ENCODE results near the gene CACNA1G. TPM values are rescaled to one million over a fixed set of nuclear protein-coding genes. Genes with fewer than 3 reads are reported as not detected.

CACNA1G gene
- total RNA-seq, 4 donors from 2014 or later: 0.11 to 0.38 (median 0.13) TPM; not detected in 1

- WGBS, 2 donors: 0 to 3% methylated on average over 7 to 13 of the region's 55 CpGs
- no peak for TF ChIP-seq POLR2A (IDR thresholded peaks at IDR 0.05)
- TF ChIP-seq CTCF (IDR thresholded peaks at IDR 0.05): no peak
- Histone ChIP-seq H3K36me3 (peaks cover 0 to 16% (median 0%) of the 10 kb centered on the region in 3 donors), H3K4me1 (peaks cover 33 to 44% (median 34%) of the 10 kb centered on the region in 3 donors), H3K4me3 (peak overlapping the region in 3 of 4 donors; percentile 46 to 71 (median 54)), H3K27me3 (peaks cover 27 to 88% (median 31%) of the 10 kb centered on the region in 4 donors), H3K27ac (peak overlapping the region in 2 of 4 donors; percentile 31 to 48), H3K9me3 (no peaks in the 10 kb centered on the region)
- intact Hi-C loops (cut with DNase I): no loop called here
- DNase-seq: no peak
Measured at GRCh38 chr17:50558941-50559614, 1.4 kb upstream of the CACNA1G start.

- Histone ChIP-seq H3K4me1 (peaks cover 34 to 51% (median 34%) of the 10 kb centered on the region in 3 donors), H3K36me3 (peaks cover 0 to 16% (median 0%) of the 10 kb centered on the region in 3 donors), H3K27me3 (peaks cover 27 to 94% (median 31%) of the 10 kb centered on the region in 4 donors), H3K9me3 (no peaks in the 10 kb centered on the region), H3K4me3 (peak overlapping the region; percentile 40 to 71 (median 50)), H3K27ac (peak overlapping the region in 2 of 4 donors; percentile 31 to 48)
- no peak for DNase-seq
- intact Hi-C loops (cut with DNase I): no loop called here
- TF ChIP-seq CTCF (IDR thresholded peaks at IDR 0.05) (no peak), POLR2A (IDR thresholded peaks at IDR 0.05) (no peak)
- 0 to 1% methylated on average over 4 to 13 of the region's 27 CpGs for WGBS, 2 donors
Measured at GRCh38 chr17:50559674-50560184, 786 bp upstream of the CACNA1G start.

- peaks cover 34 to 61% (median 43%) of the 10 kb centered on the region in 3 donors for H3K4me1 ChIP-seq
- H3K27me3 ChIP-seq: peaks cover 27 to 99% (median 35%) of the 10 kb centered on the region in 4 donors
- peak overlapping the region in 1 of 4 donors; percentile 54 for H3K27ac ChIP-seq
- H3K4me3 ChIP-seq: peak overlapping the region; percentile 40 to 71 (median 50)
- DNase-seq: no peak
- intact Hi-C loops (cut with DNase I): no loop called here
- no peaks in the 10 kb centered on the region for H3K9me3 ChIP-seq
- peaks cover 0 to 3% (median 0%) of the 10 kb centered on the region in 3 donors for H3K36me3 ChIP-seq
- TF ChIP-seq POLR2A (IDR thresholded peaks at IDR 0.05) (no peak), CTCF (IDR thresholded peaks at IDR 0.05) (no peak)
- no CpG with 5 or more reads among the region's 88 CpGs for WGBS, 2 donors
Measured at GRCh38 chr17:50560931-50561745, 623 bp downstream of the CACNA1G start.

GRCh38 chr17:50561746-50562141 is 1.2 kb downstream of the CACNA1G start:
- peaks cover 34 to 61% (median 43%) of the 10 kb centered on the region in 3 donors for H3K4me1 ChIP-seq
- DNase-seq: no peak
- intact Hi-C loops (cut with DNase I): no loop called here
- WGBS, 2 donors: 0% methylated on average over 3 of the region's 27 CpGs; no CpG with 5 or more reads in 1 of the 2 donors
- no peaks in the 10 kb centered on the region for H3K36me3 ChIP-seq
- peaks cover 27 to 99% (median 36%) of the 10 kb centered on the region in 4 donors for H3K27me3 ChIP-seq
- H3K9me3 ChIP-seq: no peaks in the 10 kb centered on the region
- no peak overlapping the region for H3K27ac ChIP-seq
- TF ChIP-seq CTCF (IDR thresholded peaks at IDR 0.05) (no peak), POLR2A (IDR thresholded peaks at IDR 0.05) (no peak)
- H3K4me3 ChIP-seq: peak overlapping the region in 3 of 4 donors; percentile 46 to 71 (median 54)

Data from esophagus squamous epithelium (tissue), 5 donors.